Stimulated activated CD8-positive, alpha-beta memory T cell treated with anti-CD3 and anti-CD28 coated beads, Interleukin-7, amount 100 ng/mL, for 1 hour (primary cell): ENCODE measurements around the gene ABHD12B.
"Not testable (repeated sequence)": the region's sequence is repeated elsewhere in the genome, so short reads cannot be mapped to it uniquely, and the experiment has no call there.

Experiments
- DNase-seq, 2 donors: peaks; one replicate each; pipeline ENCODE4 v3.0.0-alpha.2; 2020; ENCODE audit warnings: low read depth in 2 of 2

Gene ABHD12B

DNA sequence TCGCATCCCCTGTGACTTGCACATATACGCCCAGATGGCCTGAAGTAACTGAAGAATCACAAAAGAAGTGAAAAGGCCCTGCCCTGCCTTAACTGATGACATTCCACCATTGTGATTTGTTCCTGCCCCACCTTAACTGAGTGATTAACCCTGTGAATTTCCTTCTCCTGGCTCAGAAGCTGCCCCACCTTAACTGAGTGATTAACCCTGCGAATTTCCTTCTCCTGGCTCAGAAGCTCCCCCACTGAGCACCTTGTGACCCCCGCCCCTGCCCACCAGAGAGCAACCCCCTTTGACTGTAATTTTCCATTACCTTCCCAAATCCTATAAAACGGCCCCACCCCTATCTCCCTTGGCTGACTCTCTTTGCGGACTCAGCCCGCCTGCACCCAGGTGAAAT is 24.6 kb downstream of the ABHD12B start:
- DNase-seq = not testable (repeated sequence)

- not testable (repeated sequence) for DNase-seq
Measured at GRCh38 chr14:50897005-50897404, 25.2 kb downstream of the ABHD12B start.

DNA sequence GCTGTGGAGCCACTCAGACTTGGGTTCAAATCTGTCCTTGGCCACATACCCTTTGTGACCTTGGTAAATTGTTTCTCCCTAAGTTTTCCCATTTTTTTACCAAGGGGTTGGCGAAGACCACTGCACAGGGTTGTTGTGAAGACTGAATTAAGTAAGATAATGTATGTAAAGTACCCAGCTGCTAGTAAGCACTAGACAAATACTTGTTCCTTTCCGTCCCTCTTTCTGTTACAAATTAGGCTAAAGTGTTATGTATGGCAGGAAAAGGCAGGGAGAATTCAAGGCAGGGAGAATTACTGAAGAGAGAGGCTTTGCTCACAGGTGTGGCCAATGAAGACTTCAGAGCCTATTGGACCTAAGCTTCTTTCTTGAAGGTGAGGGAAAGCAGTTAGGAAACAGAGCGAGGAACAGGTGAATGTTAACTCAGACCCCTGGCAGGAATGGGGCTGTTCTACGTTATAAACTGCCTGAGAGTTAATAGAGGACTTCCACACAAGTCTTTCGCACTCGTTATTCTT is 25.9 kb downstream of the ABHD12B start:
- no peak for DNase-seq

- no peak for DNase-seq
Measured at GRCh38 chr14:50901361-50901760, 29.5 kb downstream of the ABHD12B start.

GRCh38 chr14:50904719-50905118 is 32.9 kb downstream of the ABHD12B start:
- DNase-seq = no peak

DNA sequence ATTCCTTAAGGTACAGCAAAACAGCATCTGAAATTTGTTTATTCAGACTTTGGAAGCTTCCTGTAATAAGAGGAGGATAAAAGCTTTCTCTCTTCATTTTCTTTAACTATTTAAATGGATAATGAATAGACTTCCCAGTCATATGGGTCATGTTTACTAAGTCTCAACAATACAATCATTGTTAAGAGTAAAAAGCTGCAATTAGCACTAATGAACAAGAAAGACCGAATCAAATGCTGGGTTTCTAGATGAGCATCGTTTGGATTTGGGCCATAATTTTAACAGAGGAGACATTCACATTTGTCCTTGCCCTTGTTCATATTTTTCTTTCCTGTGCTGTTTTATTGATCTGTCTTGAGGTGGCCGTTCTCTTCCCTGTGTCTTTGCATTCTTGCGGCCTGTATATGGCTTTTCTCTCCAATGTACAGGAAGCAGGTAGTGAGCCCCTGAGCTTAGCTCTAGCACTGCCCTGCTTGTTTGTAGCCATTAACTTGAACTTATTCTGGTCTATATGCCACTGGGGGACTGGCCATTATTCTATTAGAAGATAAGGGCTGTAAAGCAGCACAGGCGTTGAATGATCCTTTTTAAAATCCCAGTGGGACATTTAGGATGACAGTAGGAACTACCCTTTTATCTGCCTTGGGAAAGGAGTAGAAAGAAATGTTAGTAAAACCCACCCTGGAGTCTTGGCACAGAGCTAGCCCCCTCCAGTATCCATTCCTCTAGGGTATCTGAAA is 34.6 kb downstream of the ABHD12B start:
- DNase-seq = no peak

DNA sequence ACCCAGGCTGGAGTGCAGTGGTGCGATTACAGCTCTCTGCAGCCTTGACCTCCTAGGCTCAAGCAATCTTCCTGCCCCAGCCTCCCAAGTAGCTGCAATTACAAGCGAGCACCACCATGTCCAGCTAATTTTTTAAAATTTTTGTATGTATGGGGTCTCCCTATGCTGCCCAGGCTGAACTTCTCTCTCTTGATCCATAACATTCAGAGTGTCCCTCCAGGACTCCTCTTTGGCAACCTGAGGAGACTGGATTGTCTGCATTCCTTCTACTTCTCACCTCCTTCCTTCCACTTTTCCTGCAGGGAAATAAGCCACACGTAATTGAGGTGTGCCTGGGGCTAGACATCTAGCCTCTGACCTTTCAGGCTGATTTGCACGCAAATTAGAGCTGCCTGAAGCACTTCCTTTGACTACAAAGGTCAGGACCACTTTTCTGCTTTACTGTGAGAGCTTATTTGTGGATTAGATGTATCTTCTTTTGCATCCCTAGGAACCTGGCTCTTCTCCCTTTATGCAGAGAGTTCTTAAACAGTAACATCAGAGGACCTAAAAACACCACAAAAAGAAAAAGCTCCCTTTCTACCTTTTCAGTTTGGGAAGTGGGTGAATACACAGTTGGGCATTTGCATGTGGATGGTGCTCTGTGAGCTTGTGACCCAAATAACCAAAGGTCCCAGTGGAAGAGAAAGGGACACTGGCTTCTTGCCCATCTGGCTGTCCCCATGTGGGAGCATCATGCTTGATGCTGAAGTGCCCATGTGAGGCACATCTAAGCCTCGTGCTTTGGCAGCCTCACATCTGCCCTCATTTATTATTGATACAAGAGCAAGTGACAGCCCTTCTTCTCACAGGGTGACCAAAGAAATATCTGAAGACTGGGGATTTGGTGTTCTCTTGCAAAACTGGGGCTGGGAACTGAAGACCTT is 38.9 kb downstream of the ABHD12B start:
- DNase-seq = no peak

- DNase-seq = no peak
Measured at GRCh38 chr14:50917449-50917848, 45.6 kb downstream of the ABHD12B start.

- not testable (repeated sequence) for DNase-seq
Measured at GRCh38 chr14:50919524-50919923, 47.7 kb downstream of the ABHD12B start.

DNA sequence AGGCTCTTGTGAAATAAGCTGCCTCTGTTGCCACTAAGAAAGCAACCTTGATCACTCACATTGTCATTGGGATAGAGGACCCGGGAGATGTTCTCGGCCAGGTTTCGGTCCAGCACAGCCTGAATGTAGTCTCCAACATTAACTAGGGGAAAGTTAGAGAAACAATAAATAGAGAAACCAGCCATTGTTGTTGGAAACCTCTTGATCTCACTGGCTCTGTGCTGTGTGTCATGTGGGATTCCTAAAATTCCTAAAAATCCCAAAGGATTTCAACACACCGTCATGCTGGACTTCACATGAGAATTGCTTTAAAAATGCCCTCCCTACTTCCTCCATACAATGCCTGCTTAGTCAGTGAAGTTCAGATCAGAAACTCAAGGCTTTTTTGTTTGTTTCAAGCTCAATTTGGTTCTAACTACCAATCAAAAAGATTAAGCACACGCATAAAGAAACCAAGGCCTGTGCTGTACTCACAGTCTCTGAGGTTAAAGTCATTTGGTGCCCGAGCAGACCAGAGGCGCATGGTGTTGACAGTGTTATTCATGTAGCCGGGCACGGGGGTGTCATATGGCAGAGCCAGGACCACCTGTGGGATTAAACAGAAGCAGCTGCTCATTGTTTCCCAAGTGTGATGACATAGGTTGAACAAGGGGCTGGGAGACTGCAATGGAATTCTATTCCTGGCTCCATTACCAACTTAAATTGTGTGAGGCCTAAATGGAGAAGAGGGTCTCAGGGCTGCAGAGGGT is 48.8 kb downstream of the ABHD12B start:
- DNase-seq = no peak

GRCh38 chr14:50922803-50923202 is 51.0 kb downstream of the ABHD12B start:
- DNase-seq = no peak

DNA sequence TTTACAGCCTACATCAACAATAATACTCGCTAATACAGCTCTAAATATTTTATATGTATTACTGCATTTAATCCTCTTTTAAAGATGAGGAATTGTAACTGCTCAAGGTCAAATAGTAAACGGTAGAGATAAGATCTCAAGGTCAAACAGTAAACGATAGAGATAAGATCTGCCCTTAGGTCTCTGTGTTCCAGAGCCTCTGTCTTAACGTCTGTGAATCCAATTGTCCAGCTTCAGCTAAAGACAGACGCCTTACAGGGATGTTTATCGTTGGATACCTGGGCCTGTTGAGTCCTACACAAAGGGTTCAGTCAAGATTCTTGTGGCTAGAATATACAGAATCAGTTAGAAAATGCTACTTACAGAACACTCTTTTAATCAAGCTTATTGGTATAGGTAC is 52.4 kb downstream of the ABHD12B start:
- DNase-seq = no peak

DNA sequence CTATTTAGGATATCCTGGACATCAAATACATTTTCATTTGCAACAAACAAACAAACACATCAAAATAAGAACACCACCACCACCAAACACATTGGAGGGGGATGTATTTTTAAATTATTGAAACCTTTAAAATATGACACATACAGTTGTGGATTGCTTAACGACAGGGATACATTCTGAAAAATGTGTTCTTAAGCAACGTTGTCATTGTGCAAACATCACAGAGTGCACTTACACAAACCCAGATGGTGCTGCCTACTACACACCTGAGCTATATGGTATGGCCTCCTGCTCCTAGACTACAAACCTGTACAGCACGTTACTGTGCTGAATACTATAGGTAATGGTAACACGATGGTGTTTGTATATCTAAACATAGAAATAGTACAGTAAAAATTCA is 53.0 kb downstream of the ABHD12B start:
- DNase-seq = no peak

DNA sequence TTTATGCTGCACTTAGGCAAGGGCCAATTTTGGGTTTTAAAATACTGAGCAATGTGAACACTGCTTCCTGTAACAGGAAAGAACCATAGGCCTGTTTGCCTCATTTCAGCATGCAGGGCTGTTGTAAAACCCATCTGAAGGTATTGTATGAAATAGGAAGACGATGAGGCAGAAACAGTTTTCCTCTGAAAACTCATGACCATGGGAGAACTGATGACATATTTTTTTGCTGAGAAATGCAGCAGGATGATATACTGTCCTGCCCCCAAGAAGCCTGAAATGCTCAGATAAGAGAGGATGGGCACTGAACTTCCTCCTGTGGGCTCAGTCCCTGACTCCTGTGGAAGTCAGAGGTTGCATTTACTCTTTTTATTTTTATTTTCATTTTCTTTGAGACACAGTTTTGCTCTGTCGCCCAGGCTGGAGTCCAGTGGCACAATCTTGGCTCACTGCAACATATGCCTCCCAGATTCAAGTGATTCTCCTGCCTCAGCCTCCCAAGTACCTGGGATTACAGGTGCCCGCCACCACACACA is 55.1 kb downstream of the ABHD12B start:
- DNase-seq = no peak

- DNase-seq = no peak
Measured at GRCh38 chr14:50928002-50928635, 56.3 kb downstream of the ABHD12B start.

- no peak for DNase-seq
Measured at GRCh38 chr14:50929506-50929905, 57.7 kb downstream of the ABHD12B start.

- no peak for DNase-seq
Measured at GRCh38 chr14:50931559-50931958, 59.7 kb downstream of the ABHD12B start.

DNA sequence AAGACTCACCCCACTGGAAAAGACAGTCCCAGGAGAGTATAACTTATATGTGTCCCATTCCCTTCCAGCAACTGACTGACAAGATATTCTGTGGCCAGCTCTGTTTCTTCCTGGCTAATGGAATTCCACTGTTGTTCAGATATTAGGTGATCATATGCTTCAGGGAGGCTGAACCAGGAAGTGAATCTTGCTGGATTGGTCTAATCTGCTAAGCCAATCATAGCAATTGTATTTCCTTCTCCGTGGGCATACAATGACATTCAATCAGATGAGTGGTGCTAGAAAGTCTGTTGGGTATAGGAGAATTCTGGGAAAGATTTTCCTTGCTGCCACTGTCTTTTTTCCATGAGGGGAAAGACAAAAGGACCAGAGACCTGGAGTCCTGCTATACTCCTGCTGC is 60.3 kb downstream of the ABHD12B start:
- no peak for DNase-seq

DNA sequence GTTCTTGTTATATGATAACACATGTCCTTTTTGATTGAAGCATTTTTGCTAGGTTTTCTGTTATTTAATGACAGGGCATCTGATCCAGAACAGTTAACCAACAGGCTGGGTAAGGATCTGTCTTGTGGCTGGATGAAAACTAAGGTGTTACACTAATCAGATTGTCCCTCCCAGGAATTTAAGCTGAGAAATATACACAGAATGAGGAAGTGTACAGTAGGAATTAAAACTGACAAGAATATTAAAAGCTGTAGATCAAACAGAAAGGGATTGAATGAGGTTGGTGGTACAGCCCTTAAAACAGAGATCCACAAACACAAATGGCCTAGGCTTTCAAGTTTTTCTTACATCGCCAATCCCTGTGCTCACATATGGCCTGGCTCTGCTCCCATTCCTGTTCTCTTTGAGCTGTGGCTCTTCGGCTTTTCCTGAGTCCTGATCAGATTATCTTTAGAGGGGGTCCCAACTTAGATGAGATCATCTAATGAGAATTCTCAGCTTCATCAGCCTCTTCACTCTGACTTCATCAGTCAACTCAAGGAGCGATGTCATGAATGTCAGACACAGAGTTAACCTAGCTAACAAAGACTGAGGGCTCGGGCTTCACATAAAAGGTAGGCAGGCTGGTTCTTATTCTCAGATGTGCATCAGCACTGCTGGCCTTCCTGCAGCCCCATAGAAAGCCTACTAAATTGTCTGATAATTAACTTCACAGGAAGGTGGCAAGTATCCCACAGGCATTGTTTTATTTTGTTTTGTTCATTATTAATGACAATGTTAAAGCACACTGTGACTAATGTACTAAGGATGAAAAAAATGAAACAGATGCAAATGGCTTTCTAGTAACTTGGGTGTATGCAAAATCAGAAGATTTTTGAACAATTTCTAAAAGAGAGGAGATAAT is 61.0 kb downstream of the ABHD12B start:
- DNase-seq = no peak
